NCI-H748 (cell line): ENCODE data around the gene TMEM121.
"Not testable (repeated sequence)": the region's sequence is repeated elsewhere in the genome, so short reads cannot be mapped to it uniquely, and the experiment has no call there.

Experiments used
- DNase-seq: peaks from one replicate; lab custom pipeline; 2025; ENCODE audit not compliant: unreplicated experiment; lab: John Stamatoyannopoulos, UW

Gene TMEM121

GRCh38 chr14:105541218-105541875 is 15.0 kb downstream of the TMEM121 start:
- no peak for DNase-seq

GRCh38 chr14:105545676-105546075 is 19.3 kb downstream of the TMEM121 start:
- not testable (repeated sequence) for DNase-seq

- DNase-seq: not testable (repeated sequence)
These were observed 20.0 kb downstream of the TMEM121 start for GRCh38 chr14:105546410-105546809.

GRCh38 chr14:105547072-105547471 is 20.7 kb downstream of the TMEM121 start:
- DNase-seq: not testable (repeated sequence)

- no peak for DNase-seq
These were observed 21.4 kb downstream of the TMEM121 start for GRCh38 chr14:105547741-105548169.

GRCh38 chr14:105549481-105549880 is 23.1 kb downstream of the TMEM121 start:
- no peak for DNase-seq

GRCh38 chr14:105554022-105554421 is 27.6 kb downstream of the TMEM121 start:
- DNase-seq: no peak

- no peak for DNase-seq
These were observed 28.1 kb downstream of the TMEM121 start for GRCh38 chr14:105554523-105554922.

- DNase-seq: not testable (repeated sequence)
These were observed 31.3 kb downstream of the TMEM121 start for GRCh38 chr14:105557671-105558070.

GRCh38 chr14:105558449-105559154 is 32.2 kb downstream of the TMEM121 start:
- DNase-seq: not testable (repeated sequence)

GRCh38 chr14:105559384-105560047 is 33.1 kb downstream of the TMEM121 start:
- not testable (repeated sequence) for DNase-seq

- not testable (repeated sequence) for DNase-seq
These were observed 33.8 kb downstream of the TMEM121 start for GRCh38 chr14:105560048-105560669.

GRCh38 chr14:105561345-105561744 is 35.0 kb downstream of the TMEM121 start:
- not testable (repeated sequence) for DNase-seq

GRCh38 chr14:105562713-105563346 is 36.4 kb downstream of the TMEM121 start:
- no peak for DNase-seq

GRCh38 chr14:105563347-105563737 is 37.0 kb downstream of the TMEM121 start:
- DNase-seq: no peak

GRCh38 chr14:105564536-105564935 is 38.2 kb downstream of the TMEM121 start:
- DNase-seq: not testable (repeated sequence)

- DNase-seq: not testable (repeated sequence)
These were observed 39.0 kb downstream of the TMEM121 start for GRCh38 chr14:105565185-105565919.

GRCh38 chr14:105566248-105567163 is 40.1 kb downstream of the TMEM121 start:
- DNase-seq: not testable (repeated sequence)
